Activated CD4-positive, alpha-beta T cell treated with anti-CD3 and anti-CD28 coated beads, Interleukin-2, amount 10 ng/mL, durations not matched to agents 24 days and 14 days (primary cell): Measurements from ENCODE around the gene CNIH3. TPM values are rescaled to one million over a fixed set of nuclear protein-coding genes. Genes with fewer than 3 reads are reported as not detected.

Experiments
- DNase-seq: peaks from one replicate; pipeline ENCODE4 v3.0.0; 2022
- H3K27ac Mint-ChIP-seq: one replicate; pipeline ENCODE4 v1.8.0; 2022; ENCODE audit warnings: mild to moderate bottlenecking, mixed read lengths
- H3K27me3 Mint-ChIP-seq: one replicate; pipeline ENCODE4 v1.8.0; 2022; ENCODE audit warnings: mixed read lengths
- H3K36me3 Mint-ChIP-seq: one replicate; pipeline ENCODE4 v1.8.0; 2022; ENCODE audit warnings: low read depth, mild to moderate bottlenecking, mixed read lengths
- H3K4me1 Mint-ChIP-seq: one replicate; pipeline ENCODE4 v1.8.0; 2021; ENCODE audit warnings: mixed read lengths
- H3K4me3 Mint-ChIP-seq: one replicate; pipeline ENCODE4 v1.8.0; 2022; ENCODE audit warnings: mild to moderate bottlenecking, moderate library complexity, mixed read lengths
- H3K9me3 Mint-ChIP-seq: one replicate; pipeline ENCODE4 v1.8.0; 2021; ENCODE audit warnings: mixed read lengths
- intact Hi-C: fragments of 100-400 bp; cut with micrococcal nuclease; formaldehyde crosslinking; loops from one replicate; pipeline ENCODE4 v1.15.1; 2023
- total RNA-seq: library from RNA; stranded (reverse); gene quantifications from 2 replicates; pipeline ENCODE4 v1.2.3, GENCODE V29; 2022

Gene CNIH3
- total RNA-seq, 1 donor from 2014 or later: 1.1 TPM

DNA sequence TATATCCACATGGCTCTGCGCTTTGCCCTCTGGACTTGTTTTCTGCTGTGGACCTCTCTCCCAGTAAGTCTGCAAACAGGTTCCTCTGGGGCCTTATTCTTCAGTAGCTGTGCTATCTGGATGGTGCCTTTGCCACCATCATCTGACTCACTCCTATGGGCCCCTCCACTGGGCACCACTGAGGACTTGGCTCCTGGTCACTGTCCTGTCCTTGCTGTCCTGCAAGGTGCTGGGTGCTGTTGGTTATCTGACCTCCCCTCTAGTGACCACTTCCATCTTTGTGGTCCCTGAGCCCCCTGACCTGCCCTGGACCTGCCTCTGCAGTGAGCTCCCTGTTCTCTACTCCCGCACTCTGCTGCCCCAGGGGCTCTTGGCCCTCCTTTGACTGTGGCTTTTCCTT is 6.7 kb downstream of the CNIH3 start:
- H3K4me1 Mint-ChIP-seq: peaks cover 44% of the 10 kb centered on the region
- intact Hi-C loops: loop anchor here (2.0 to 5.0 kb wide), 2 partner anchors 80 to 126 kb away; no protein-coding TSS in a partner anchor
- H3K27me3 Mint-ChIP-seq: peaks cover 38% of the 10 kb centered on the region

DNA sequence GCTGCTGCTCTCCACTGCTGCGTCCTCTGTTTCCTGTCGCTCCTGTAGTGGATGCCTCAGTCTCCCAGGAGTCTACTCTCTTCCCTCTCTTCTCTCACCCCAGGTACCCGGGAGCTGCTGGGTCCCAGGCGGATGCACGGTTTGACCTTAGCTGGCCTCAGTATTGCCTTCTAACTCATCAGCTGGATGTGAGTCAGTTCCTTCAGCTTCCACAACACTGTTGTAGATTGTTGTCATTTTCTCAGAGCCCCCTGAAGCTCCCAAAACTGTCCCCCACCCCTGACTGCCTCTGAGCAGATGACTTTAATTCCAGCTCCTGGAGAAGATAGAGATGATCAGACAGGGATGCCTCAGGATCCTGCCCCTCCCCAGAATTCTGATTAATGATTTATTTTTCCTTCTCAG is 7.2 kb downstream of the CNIH3 start:
- Mint-ChIP-seq H3K4me1 (peaks cover 40% of the 10 kb centered on the region), H3K27me3 (peaks cover 37% of the 10 kb centered on the region), H3K36me3 (peaks cover 13% of the 10 kb centered on the region), H3K4me3 (peak overlapping the region; percentile 64), H3K27ac (peak overlapping the region; percentile 87), H3K9me3 (peaks cover 12% of the 10 kb centered on the region)
- intact Hi-C loops: loop anchor here (2.0 to 5.0 kb wide), 2 partner anchors 81 to 126 kb away; no protein-coding TSS in a partner anchor
- peak; percentile 71 for DNase-seq

More for the DNA sequence above, 6.7 kb downstream of the CNIH3 start:
- Mint-ChIP-seq H3K9me3 (peaks cover 12% of the 10 kb centered on the region), H3K27ac (peak overlapping the region; percentile 87), H3K4me3 (peak overlapping the region; percentile 64), H3K36me3 (peaks cover 13% of the 10 kb centered on the region)
- no peak for DNase-seq

DNA sequence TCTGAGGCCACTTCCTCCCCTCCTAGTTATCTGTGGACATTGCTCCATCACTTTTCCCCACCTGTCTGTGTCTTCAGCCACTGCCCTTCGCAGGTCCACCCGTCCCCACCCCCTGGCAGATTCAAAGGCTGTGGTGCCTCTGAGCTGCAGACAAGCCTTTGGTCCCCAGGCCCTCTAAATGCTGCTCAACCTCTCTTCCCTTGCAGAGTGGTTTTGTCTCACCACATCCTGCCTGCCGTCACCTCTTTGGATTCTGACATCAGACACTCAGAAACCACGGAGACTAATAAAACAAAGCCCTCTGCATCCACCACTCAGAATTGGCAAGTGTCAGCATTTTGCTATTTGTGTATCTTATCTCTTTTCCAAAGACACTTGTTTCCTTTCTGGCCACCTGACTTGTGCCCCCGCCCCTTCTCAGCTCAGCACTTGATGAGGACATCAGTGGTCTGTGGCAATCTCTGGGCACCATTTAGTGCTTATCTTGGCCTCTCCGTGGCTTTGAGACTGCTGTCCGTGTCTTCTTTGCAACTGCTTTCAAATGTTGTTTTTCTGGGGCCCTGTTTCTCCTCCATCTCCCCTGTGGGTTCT is 7.7 kb downstream of the CNIH3 start:
- intact Hi-C loops: loop anchor here (2.0 to 5.0 kb wide), 2 partner anchors 81 to 127 kb away; no protein-coding TSS in a partner anchor
- Mint-ChIP-seq H3K27ac (peak overlapping the region; percentile 87), H3K4me3 (peak overlapping the region; percentile 64), H3K27me3 (peaks cover 32% of the 10 kb centered on the region), H3K36me3 (peaks cover 13% of the 10 kb centered on the region), H3K9me3 (peaks cover 12% of the 10 kb centered on the region), H3K4me1 (peaks cover 35% of the 10 kb centered on the region)
- peak; percentile 95 for DNase-seq

DNA sequence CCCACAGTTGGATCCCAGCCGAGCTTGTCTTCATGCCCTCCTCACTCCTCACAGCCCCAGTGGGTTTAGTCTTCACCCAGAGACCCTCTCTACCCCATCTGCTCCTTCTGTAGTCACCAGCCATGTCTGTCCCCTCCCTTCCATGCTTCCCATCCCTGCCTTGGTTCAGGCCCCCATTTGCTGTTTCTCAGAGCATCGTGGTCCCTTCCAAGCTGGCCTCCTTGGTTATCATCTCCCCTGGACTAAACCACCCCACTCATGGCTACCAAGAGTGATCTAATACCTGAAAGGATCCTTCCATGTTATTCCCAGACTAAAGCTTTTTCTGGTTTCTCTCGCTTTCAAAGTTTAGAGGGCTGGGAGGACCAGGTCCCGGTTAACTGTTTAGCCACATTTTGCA is 8.3 kb downstream of the CNIH3 start:
- Mint-ChIP-seq H3K27ac (peak overlapping the region; percentile 87), H3K9me3 (peaks cover 12% of the 10 kb centered on the region), H3K27me3 (peaks cover 26% of the 10 kb centered on the region), H3K36me3 (peaks cover 13% of the 10 kb centered on the region), H3K4me1 (peaks cover 32% of the 10 kb centered on the region), H3K4me3 (peak overlapping the region; percentile 64)
- intact Hi-C loops: loop anchor here (5.0 kb wide), 1 partner anchor 127 kb away; no protein-coding TSS in a partner anchor
- DNase-seq: no peak

DNA sequence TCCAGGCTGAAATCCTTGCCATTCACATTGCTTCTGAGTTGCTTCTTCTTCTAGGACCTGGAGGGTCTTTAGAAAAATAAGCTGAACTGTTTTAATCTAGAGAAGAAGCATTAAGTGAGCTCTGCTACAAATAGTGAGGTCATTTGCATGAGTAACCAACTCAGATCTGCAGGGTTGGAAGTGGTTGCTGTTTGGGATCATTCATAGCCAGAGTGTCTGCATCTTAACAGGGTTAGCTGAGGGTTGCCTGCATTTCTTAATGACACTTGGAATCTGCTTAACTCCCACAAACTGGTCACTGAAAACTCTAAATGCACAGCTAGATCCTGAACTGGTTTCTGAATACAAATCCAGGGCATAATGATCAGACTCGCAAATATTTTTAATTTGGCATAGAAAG is 9.9 kb downstream of the CNIH3 start:
- Mint-ChIP-seq H3K4me1 (peaks cover 32% of the 10 kb centered on the region), H3K4me3 (no peak overlapping the region), H3K9me3 (peaks cover 12% of the 10 kb centered on the region), H3K27me3 (peaks cover 25% of the 10 kb centered on the region), H3K27ac (no peak overlapping the region), H3K36me3 (peaks cover 13% of the 10 kb centered on the region)
- no peak for DNase-seq
- intact Hi-C loops: no loop called here

DNA sequence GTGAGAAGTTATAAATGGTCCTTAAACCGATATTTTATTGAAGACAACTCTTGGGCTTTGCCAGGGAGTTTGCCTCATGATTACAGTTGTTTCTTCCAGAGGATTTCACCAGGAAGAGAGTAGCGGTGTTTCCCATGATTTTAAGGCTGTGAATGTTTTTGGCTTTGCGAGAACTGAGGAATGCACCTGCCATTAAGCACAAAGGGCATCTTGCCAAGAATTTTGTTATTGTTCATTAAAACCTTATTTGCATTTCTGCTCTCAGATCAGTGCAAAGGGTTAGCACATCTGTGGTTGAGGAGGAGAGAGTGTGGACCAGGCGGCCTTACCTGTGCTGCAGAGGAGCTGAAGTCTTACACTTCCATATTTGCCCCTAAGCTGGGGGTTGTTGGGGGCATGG is 13.8 kb downstream of the CNIH3 start:
- no peak overlapping the region for H3K4me3 Mint-ChIP-seq
- H3K36me3 Mint-ChIP-seq: no peaks in the 10 kb centered on the region
- peaks cover 7% of the 10 kb centered on the region for H3K4me1 Mint-ChIP-seq
- no peaks in the 10 kb centered on the region for H3K9me3 Mint-ChIP-seq
- intact Hi-C loops: no loop called here
- H3K27ac Mint-ChIP-seq: no peak overlapping the region
- no peak for DNase-seq
- H3K27me3 Mint-ChIP-seq: peaks cover 21% of the 10 kb centered on the region

DNA sequence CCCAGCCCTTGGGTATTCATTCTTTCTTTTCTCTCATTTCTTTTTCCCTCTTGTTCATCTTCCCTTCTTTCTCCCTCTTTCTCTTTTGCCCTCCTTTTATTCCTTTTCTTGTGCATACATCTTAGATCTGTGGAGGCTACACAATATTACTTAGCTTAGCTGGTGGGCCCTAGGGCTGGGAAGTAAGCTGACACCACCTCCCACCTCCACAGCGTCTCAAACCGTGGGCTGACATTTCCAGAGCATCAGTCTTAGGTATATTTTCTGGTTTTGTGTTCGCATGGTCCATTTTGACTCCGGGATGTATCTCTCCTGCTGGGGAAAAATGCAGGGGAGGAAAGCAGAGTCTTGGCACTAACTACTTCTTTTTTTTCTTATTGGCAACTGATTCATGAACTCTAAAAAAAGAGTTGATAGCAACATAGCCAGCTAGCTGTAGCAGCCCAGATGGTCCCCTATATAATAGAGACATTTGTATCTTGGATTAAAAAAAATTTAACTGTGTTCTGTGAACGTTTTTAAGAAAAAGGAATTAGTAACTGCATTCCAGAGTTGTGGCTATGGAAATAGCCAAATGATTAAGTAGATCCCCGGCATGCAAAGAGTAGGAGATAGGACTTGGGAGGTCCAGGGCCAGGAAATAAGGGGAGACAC is 15.5 kb downstream of the CNIH3 start:
- Mint-ChIP-seq H3K9me3 (no peaks in the 10 kb centered on the region), H3K27me3 (peaks cover 17% of the 10 kb centered on the region), H3K4me1 (peaks cover 2% of the 10 kb centered on the region), H3K27ac (no peak overlapping the region), H3K36me3 (no peaks in the 10 kb centered on the region), H3K4me3 (no peak overlapping the region)
- no peak for DNase-seq
- intact Hi-C loops: no loop called here

DNA sequence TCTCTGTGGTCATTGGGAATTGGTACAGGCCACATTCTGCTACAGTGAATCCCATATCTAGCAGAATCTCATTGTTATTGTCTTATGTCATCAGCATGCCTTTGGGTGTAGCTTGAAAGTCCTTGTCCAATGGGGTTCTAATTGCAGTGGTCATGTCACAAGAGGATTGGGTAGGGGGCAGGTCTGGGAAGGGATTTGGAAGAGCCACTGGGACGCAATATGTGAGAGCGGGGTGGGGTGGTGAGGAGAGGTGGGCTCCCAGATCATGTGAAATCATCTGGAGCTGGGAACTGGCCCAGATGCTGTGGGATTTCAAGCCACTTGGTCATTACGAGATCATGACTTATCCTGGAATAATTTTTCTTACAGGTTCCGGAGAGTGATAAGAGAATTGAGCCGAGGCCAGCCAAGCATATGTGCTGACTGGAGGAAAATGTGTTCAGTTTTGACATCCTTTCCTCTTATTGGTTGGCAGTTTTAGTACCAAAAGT is 16.3 kb downstream of the CNIH3 start:
- H3K9me3 Mint-ChIP-seq: no peaks in the 10 kb centered on the region
- no peak overlapping the region for H3K27ac Mint-ChIP-seq
- intact Hi-C loops: no loop called here
- H3K36me3 Mint-ChIP-seq: no peaks in the 10 kb centered on the region
- H3K4me1 Mint-ChIP-seq: peaks cover 4% of the 10 kb centered on the region
- H3K27me3 Mint-ChIP-seq: peaks cover 16% of the 10 kb centered on the region
- no peak overlapping the region for H3K4me3 Mint-ChIP-seq
- no peak for DNase-seq

DNA sequence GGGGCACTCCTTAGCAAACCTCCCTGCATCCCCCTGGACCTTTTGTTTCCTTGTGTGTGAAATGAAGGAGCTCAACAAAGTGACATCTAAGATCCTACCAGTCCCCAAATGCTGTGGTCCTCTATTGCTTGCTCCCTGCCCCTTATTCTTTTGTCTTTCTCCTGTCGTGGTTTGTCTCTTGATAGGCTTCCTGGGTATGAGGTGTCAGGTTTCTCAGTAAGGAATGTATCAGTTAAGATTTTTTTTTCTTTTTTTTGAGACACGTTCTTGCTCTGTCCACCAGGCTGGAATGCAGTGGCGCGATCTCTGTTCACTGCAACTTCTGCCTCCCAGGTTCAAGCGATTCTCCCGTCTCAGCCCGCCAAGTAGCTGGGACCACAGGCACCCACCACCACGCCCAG is 16.8 kb downstream of the CNIH3 start:
- H3K4me1 Mint-ChIP-seq: peaks cover 9% of the 10 kb centered on the region
- no peaks in the 10 kb centered on the region for H3K9me3 Mint-ChIP-seq
- H3K27ac Mint-ChIP-seq: no peak overlapping the region
- peaks cover 18% of the 10 kb centered on the region for H3K27me3 Mint-ChIP-seq
- H3K36me3 Mint-ChIP-seq: no peaks in the 10 kb centered on the region
- intact Hi-C loops: no loop called here
- no peak overlapping the region for H3K4me3 Mint-ChIP-seq
- DNase-seq: no peak

DNA sequence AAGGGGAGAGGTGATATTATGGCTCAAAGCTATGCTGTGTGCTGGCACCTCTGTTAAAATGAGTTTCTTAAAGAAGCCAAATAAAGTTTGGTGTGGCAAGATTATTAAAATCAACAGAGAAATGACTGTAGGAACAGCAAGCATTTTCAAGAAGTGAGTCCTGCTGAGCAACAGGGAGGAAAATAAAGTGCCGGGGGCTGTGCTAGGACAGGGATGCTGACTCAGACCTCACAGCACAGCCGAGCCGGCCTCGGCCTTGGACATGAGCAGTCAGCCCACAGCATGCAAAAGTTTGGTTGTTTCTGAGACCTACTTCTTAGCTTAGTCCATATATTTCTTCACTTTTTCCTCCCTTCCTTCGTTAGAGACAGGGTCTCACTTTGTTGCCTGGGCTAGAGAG is 19.2 kb downstream of the CNIH3 start:
- H3K4me1 Mint-ChIP-seq: peaks cover 20% of the 10 kb centered on the region
- no peaks in the 10 kb centered on the region for H3K36me3 Mint-ChIP-seq
- intact Hi-C loops: no loop called here
- H3K9me3 Mint-ChIP-seq: no peaks in the 10 kb centered on the region
- H3K27me3 Mint-ChIP-seq: peaks cover 23% of the 10 kb centered on the region
- H3K4me3 Mint-ChIP-seq: no peak overlapping the region
- DNase-seq: no peak
- no peak overlapping the region for H3K27ac Mint-ChIP-seq

DNA sequence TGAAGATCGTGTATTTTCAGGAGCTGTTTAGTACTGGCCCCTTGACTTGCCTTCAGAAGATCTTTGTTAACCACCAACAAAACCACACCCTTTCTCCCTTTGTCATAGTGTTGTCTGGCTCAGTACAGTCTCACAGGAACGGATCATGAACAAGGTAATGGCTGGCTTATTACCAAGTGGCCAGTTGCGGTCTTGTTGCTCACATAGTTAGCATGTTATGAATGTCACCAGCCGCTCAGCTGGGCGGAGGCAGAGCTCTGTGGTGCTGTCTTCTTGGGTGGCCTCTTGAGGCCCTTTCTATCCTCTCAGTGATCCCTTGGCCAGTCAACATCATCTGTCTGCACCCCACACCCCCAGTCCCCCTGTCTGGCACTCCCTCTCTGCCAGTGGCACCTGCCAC is 21.4 kb downstream of the CNIH3 start:
- intact Hi-C loops: no loop called here
- no peaks in the 10 kb centered on the region for H3K9me3 Mint-ChIP-seq
- no peak overlapping the region for H3K27ac Mint-ChIP-seq
- peaks cover 23% of the 10 kb centered on the region for H3K4me1 Mint-ChIP-seq
- H3K4me3 Mint-ChIP-seq: no peak overlapping the region
- peaks cover 24% of the 10 kb centered on the region for H3K27me3 Mint-ChIP-seq
- no peak for DNase-seq
- H3K36me3 Mint-ChIP-seq: no peaks in the 10 kb centered on the region

DNA sequence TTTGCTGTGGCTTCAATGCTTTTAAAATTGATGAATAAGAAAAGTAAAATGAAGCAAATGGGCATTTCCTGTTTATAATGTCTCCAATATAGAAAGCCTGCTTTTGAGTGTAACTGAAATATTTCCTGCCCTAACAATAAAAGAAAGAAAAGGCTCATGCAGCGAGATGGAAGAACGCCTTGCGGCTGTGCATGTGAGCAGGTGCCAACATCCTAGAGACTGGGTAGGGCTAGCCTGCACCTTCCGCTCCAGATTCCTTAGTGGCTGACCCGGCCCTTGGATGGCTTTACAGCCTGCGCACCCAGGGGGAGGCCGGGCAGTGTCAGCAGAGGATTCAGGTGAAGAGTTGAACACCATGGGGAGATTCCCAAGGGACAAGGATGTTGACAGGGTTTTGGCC is 21.8 kb downstream of the CNIH3 start:
- Mint-ChIP-seq H3K4me3 (no peak overlapping the region), H3K27ac (no peak overlapping the region), H3K27me3 (peaks cover 24% of the 10 kb centered on the region), H3K36me3 (no peaks in the 10 kb centered on the region), H3K4me1 (peaks cover 22% of the 10 kb centered on the region), H3K9me3 (no peaks in the 10 kb centered on the region)
- no peak for DNase-seq
- intact Hi-C loops: no loop called here

DNA sequence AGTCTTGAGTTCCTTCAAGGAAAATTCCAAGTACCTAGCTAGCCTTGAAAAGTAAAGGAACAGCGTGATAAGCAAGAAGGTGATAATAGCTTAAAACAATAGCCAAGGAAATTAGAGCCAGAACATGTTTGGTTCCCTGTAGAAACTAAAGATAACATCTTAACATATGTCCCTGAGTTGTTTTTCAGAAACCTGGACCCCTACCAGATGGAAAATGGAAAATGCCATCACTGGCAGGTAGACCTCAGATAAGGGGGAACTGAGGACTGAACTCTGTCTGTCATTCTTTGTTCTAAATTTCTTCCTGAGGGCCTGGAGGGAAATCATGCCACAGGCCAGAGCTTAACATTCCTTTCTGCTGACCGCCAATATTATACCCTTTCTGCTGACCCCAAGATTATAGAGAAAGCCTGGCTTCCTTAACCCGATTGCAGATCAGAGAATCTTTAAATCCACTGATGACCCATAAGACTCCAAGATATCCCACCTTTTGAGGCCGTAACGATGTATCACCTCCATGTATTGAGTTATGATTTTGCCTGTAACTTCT is 23.4 kb downstream of the CNIH3 start:
- Mint-ChIP-seq H3K4me3 (no peak overlapping the region), H3K36me3 (no peaks in the 10 kb centered on the region), H3K4me1 (peaks cover 21% of the 10 kb centered on the region), H3K9me3 (no peaks in the 10 kb centered on the region), H3K27ac (no peak overlapping the region), H3K27me3 (peaks cover 23% of the 10 kb centered on the region)
- intact Hi-C loops: no loop called here
- no peak for DNase-seq

DNA sequence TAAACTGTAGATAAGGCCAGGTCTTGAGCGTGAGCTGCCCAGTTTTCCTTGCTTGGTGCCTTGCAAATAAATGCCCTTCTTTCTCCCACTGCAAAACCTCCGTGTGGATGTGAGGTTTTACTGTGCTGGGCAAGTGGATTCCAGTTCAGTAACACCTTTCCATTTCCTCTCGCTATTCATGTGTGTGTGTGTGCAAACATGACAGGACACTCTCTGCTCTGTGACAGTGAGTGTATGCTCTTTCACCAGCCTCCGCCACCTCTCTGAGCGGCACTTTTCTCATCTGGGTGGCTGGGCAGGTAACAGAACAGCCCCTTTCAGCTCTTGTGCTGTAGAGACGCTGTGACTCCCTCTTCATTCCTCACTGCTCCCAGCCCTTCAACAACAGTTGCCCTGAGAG is 23.9 kb downstream of the CNIH3 start:
- Mint-ChIP-seq H3K27ac (no peak overlapping the region), H3K4me1 (peaks cover 21% of the 10 kb centered on the region), H3K9me3 (no peaks in the 10 kb centered on the region), H3K27me3 (peaks cover 23% of the 10 kb centered on the region), H3K4me3 (no peak overlapping the region), H3K36me3 (no peaks in the 10 kb centered on the region)
- no peak for DNase-seq
- intact Hi-C loops: loop anchor here (5.0 kb wide), 1 partner anchor 128 kb away; no protein-coding TSS in a partner anchor
